WTC11 (cell line): ENCODE measurements around the gene CEACAM16. TPM values are rescaled to one million over a fixed set of nuclear protein-coding genes. Genes with fewer than 3 reads are reported as not detected.

Experiments
- ATAC-seq: fragments of 200-7000 bp; cut with Tn5 transposase; 2 replicates; pipeline ENCODE4 v1.10.0; 2021; ENCODE audit warnings: mild to moderate bottlenecking, moderate library complexity
- CTCF ChIA-PET: fragments of 300-600 bp; sonication (Branson Sonifier 250); formaldehyde crosslinking; loops from one replicate; lab custom pipeline; 2021; ENCODE audit warnings: antibody characterized with exemption; lab: Charles Lee
- POLR2A ChIA-PET: fragments of 350-600 bp; sonication (Branson Sonifier 250); formaldehyde crosslinking; loops from one replicate; lab custom pipeline; 2021; ENCODE audit warnings: antibody characterized with exemption; lab: Charles Lee
- DNase-seq: peaks from one replicate; pipeline ENCODE4 v3.0.0; 2021; ENCODE audit warnings: low spot score
- H3K27ac Mint-ChIP-seq: 2 replicates; pipeline ENCODE4 v1.8.0; 2021; ENCODE audit warnings: mixed read lengths
- H3K27me3 Mint-ChIP-seq: 2 replicates; pipeline ENCODE4 v1.8.0; 2021; ENCODE audit warnings: low read depth, mild to moderate bottlenecking, moderate library complexity, mixed read lengths
- H3K36me3 Mint-ChIP-seq: 2 replicates; pipeline ENCODE4 v1.8.0; 2021; ENCODE audit warnings: mixed read lengths
- H3K4me1 Mint-ChIP-seq: 2 replicates; pipeline ENCODE4 v1.8.0; 2022; ENCODE audit warnings: mixed read lengths
- H3K4me3 Mint-ChIP-seq: 2 replicates; pipeline ENCODE4 v1.8.0; 2021; ENCODE audit warnings: mild to moderate bottlenecking, moderate library complexity, mixed read lengths
- H3K9me3 Mint-ChIP-seq: 2 replicates; pipeline ENCODE4 v1.8.0; 2021; ENCODE audit warnings: mixed read lengths
- HMGA2 ChIP-seq: fragments of 250-450 bp; sonication (Bioruptor Pico); IDR thresholded peaks from 2 replicates; pipeline ENCODE4 v1.4.0; 2021; ENCODE audit warnings: mild to moderate bottlenecking, moderate library complexity
- JAZF1 ChIP-seq: fragments of 250-450 bp; sonication (Bioruptor Pico); IDR thresholded peaks from 2 replicates; pipeline ENCODE4 v1.9.0; 2021; ENCODE audit warnings: moderate library complexity, mild to moderate bottlenecking, inconsistent platforms
- NFATC4 ChIP-seq: fragments of 250-450 bp; sonication (Bioruptor Pico); IDR thresholded peaks from 2 replicates; pipeline ENCODE4 v1.9.0; 2021; ENCODE audit warnings: mild to moderate bottlenecking
- NFYB ChIP-seq: sonication (generic); formaldehyde crosslinking; conservative IDR thresholded peaks from 2 replicates; pipeline ENCODE4 v1.8.0; 2022; ENCODE audit warnings: low read depth, missing genetic modification reagents
- NR3C1 ChIP-seq: sonication (generic); formaldehyde crosslinking; conservative IDR thresholded peaks from 2 replicates; pipeline ENCODE4 v1.8.1; 2023; ENCODE audit warnings: low read depth, mild to moderate bottlenecking, missing genetic modification reagents
- OVOL2 ChIP-seq: fragments of 250-450 bp; sonication (Bioruptor Pico); IDR thresholded peaks from 2 replicates; pipeline ENCODE4 v1.9.0; 2021; ENCODE audit warnings: mild to moderate bottlenecking, borderline replicate concordance
- PRRX2 ChIP-seq: fragments of 250-450 bp; sonication (Bioruptor Pico); IDR thresholded peaks from 2 replicates; pipeline ENCODE4 v1.8.0; 2021; ENCODE audit warnings: mild to moderate bottlenecking
- SMAD4 ChIP-seq: sonication (generic); formaldehyde crosslinking; IDR thresholded peaks from 2 replicates; pipeline ENCODE4 v1.8.0; 2022; ENCODE audit warnings: mild to moderate bottlenecking, missing genetic modification reagents
- SOX15 ChIP-seq: fragments of 250-450 bp; sonication (Bioruptor Pico); IDR thresholded peaks from 2 replicates; pipeline ENCODE4 v1.9.0; 2021; ENCODE audit warnings: mild to moderate bottlenecking
- ZNF671 ChIP-seq: fragments of 250-450 bp; sonication (Bioruptor Pico); IDR thresholded peaks from 2 replicates; pipeline ENCODE4 v1.8.0; 2021; ENCODE audit warnings: mild to moderate bottlenecking
- total RNA-seq: library from RNA; stranded (reverse); gene quantifications from 3 replicates; pipeline ENCODE4 v1.2.3, GENCODE V29; 2021
- TF ChIP-seq, protein P1 (sequence below): sonication (generic); formaldehyde crosslinking; IDR thresholded peaks from 2 replicates; pipeline ENCODE4 v1.8.0; 2022; ENCODE audit warnings: missing genetic modification reagents
- TF ChIP-seq, protein P2 (sequence below): sonication (generic); formaldehyde crosslinking; IDR thresholded peaks from 2 replicates; pipeline ENCODE4 v1.8.1; 2023; ENCODE audit warnings: mild to moderate bottlenecking, missing genetic modification reagents
- TF ChIP-seq, protein P3 (sequence below): sonication (generic); formaldehyde crosslinking; IDR thresholded peaks from 2 replicates; pipeline ENCODE4 v1.8.0; 2022; ENCODE audit warnings: mild to moderate bottlenecking, missing genetic modification reagents
- TF ChIP-seq, protein P4 (sequence below): fragments of 200-600 bp; IDR thresholded peaks from 2 replicates; pipeline ENCODE4 v1.8.0; 2022; ENCODE audit warnings: antibody characterized with exemption
- TF ChIP-seq, protein P5 (sequence below): sonication (generic); formaldehyde crosslinking; IDR thresholded peaks from 2 replicates; pipeline ENCODE4 v1.8.1; 2023; ENCODE audit warnings: mild to moderate bottlenecking, missing genetic modification reagents
- TF ChIP-seq, protein P6 (sequence below): sonication (generic); formaldehyde crosslinking; IDR thresholded peaks from 2 replicates; pipeline ENCODE4 v1.8.1; 2022; ENCODE audit warnings: low read depth, mild to moderate bottlenecking, moderate library complexity, missing genetic modification reagents, borderline replicate concordance
- TF ChIP-seq, protein P7 (sequence below): sonication (generic); formaldehyde crosslinking; conservative IDR thresholded peaks from 2 replicates; pipeline ENCODE4 v1.8.1; 2023; ENCODE audit warnings: mild to moderate bottlenecking, low read depth, missing genetic modification reagents, moderate library complexity

CEACAM16 gene
- total RNA-seq, 1 experiment from 2014 or later = not detected

DNA sequence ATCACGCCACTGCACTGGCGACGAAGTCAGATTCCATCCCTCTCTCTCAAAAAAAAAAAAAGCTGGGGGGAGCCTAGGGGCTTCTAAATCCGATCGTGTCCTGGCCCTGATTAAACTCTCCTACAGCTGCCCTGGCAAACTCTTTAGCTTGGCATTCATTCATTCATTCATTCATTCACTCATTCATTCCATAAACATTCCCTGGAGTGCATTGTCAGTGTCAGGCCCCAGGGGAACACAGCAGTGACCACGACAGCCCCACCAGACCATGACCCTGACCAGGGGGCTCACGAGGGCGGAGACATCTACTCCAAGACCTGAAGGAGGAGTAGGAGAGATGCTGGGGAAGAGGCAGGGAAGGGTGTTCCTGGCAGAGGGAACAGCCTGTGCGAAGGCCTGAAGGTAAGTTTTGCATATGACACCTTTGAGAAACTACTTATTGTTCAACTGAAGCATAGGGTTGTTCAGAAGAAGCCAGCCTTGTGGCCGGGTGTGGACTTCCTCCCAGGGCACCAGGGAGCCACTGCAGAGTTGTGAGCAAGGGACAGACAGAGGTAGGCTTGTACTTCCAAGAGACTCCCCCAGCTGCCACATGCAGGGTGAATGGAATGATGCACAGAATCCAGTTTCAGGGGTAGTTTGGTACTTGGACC is 24.5 kb downstream of the CEACAM16 start:
- H3K4me3 Mint-ChIP-seq = no peak overlapping the region
- peaks cover 4% of the 10 kb centered on the region for H3K27me3 Mint-ChIP-seq
- CTCF ChIA-PET = interaction anchor here (0.5 to 15.6 kb wide), 74 partner anchors 9 to 402 kb away, joined by 3 to 548 read pairs (median 5); partner anchors contain the start of genes APOE, BCAM, BCL3 and CBLC
- no peak for TF ChIP-seq NFYB (CRISPR knock-in tag)
- TF ChIP-seq, protein P1, sequence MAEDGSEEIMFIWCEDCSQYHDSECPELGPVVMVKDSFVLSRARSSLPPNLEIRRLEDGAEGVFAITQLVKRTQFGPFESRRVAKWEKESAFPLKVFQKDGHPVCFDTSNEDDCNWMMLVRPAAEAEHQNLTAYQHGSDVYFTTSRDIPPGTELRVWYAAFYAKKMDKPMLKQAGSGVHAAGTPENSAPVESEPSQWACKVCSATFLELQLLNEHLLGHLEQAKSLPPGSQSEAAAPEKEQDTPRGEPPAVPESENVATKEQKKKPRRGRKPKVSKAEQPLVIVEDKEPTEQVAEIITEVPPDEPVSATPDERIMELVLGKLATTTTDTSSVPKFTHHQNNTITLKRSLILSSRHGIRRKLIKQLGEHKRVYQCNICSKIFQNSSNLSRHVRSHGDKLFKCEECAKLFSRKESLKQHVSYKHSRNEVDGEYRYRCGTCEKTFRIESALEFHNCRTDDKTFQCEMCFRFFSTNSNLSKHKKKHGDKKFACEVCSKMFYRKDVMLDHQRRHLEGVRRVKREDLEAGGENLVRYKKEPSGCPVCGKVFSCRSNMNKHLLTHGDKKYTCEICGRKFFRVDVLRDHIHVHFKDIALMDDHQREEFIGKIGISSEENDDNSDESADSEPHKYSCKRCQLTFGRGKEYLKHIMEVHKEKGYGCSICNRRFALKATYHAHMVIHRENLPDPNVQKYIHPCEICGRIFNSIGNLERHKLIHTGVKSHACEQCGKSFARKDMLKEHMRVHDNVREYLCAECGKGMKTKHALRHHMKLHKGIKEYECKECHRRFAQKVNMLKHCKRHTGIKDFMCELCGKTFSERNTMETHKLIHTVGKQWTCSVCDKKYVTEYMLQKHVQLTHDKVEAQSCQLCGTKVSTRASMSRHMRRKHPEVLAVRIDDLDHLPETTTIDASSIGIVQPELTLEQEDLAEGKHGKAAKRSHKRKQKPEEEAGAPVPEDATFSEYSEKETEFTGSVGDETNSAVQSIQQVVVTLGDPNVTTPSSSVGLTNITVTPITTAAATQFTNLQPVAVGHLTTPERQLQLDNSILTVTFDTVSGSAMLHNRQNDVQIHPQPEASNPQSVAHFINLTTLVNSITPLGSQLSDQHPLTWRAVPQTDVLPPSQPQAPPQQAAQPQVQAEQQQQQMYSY (CRISPR knock-in tag) = peak; percentile 58
- POLR2A ChIA-PET = interaction anchor here (0.5 to 2.0 kb wide), 6 partner anchors 44 to 140 kb away, joined by 3 to 11 read pairs (median 4); partner anchors contain the start of genes BCAM and NECTIN2
- ATAC-seq (no peak), DNase-seq (no peak)
- H3K4me1 Mint-ChIP-seq = peaks cover 27% of the 10 kb centered on the region
- H3K36me3 Mint-ChIP-seq = no peaks in the 10 kb centered on the region
- no peaks in the 10 kb centered on the region for H3K9me3 Mint-ChIP-seq
- no peak overlapping the region for H3K27ac Mint-ChIP-seq

DNA sequence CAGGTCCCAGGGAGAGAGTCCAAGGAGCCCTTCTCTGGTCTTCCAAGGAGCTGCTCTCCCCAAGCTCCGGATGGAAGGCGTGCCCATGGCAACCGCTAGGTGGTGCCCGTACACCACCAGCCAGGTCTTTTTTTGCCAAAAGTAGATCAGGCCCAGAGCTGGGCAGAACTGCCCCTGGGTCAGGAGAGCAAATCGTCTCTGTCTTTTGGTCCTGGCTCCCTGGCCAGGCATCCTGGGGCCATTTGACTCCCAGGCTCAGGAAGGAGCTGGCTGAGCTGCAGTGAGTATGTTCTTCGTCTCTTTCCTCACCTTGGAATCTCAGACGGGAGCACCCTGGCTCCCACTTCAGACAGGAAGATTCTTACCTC is 25.0 kb downstream of the CEACAM16 start:
- H3K36me3 Mint-ChIP-seq = no peaks in the 10 kb centered on the region
- peaks cover 4% of the 10 kb centered on the region for H3K27me3 Mint-ChIP-seq
- ChIA-PET POLR2A (interaction anchor here (0.6 to 2.0 kb wide), 5 partner anchors 43 to 122 kb away, joined by 3 to 11 read pairs (median 5); partner anchors contain the start of genes BCAM and NECTIN2), CTCF (interaction anchor here (0.5 to 15.6 kb wide), 71 partner anchors 9 to 401 kb away, joined by 3 to 548 read pairs (median 5); partner anchors contain the start of genes APOE, BCAM, BCL3 and CBLC)
- peaks cover 26% of the 10 kb centered on the region for H3K4me1 Mint-ChIP-seq
- H3K4me3 Mint-ChIP-seq = no peak overlapping the region
- DNase-seq (peak; percentile 89), ATAC-seq (peak; percentile 86)
- H3K27ac Mint-ChIP-seq = no peak overlapping the region
- TF ChIP-seq PRRX2 (CRISPR knock-in tag) (no peak), SOX15 (CRISPR knock-in tag) (no peak), SMAD4 (no peak)
- TF ChIP-seq, protein P2, sequence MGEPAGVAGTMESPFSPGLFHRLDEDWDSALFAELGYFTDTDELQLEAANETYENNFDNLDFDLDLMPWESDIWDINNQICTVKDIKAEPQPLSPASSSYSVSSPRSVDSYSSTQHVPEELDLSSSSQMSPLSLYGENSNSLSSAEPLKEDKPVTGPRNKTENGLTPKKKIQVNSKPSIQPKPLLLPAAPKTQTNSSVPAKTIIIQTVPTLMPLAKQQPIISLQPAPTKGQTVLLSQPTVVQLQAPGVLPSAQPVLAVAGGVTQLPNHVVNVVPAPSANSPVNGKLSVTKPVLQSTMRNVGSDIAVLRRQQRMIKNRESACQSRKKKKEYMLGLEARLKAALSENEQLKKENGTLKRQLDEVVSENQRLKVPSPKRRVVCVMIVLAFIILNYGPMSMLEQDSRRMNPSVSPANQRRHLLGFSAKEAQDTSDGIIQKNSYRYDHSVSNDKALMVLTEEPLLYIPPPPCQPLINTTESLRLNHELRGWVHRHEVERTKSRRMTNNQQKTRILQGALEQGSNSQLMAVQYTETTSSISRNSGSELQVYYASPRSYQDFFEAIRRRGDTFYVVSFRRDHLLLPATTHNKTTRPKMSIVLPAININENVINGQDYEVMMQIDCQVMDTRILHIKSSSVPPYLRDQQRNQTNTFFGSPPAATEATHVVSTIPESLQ (CRISPR knock-in tag) = no peak
- TF ChIP-seq, protein P3, sequence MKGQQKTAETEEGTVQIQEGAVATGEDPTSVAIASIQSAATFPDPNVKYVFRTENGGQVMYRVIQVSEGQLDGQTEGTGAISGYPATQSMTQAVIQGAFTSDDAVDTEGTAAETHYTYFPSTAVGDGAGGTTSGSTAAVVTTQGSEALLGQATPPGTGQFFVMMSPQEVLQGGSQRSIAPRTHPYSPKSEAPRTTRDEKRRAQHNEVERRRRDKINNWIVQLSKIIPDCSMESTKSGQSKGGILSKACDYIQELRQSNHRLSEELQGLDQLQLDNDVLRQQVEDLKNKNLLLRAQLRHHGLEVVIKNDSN (CRISPR knock-in tag) = no peak
- TF ChIP-seq, protein P4, sequence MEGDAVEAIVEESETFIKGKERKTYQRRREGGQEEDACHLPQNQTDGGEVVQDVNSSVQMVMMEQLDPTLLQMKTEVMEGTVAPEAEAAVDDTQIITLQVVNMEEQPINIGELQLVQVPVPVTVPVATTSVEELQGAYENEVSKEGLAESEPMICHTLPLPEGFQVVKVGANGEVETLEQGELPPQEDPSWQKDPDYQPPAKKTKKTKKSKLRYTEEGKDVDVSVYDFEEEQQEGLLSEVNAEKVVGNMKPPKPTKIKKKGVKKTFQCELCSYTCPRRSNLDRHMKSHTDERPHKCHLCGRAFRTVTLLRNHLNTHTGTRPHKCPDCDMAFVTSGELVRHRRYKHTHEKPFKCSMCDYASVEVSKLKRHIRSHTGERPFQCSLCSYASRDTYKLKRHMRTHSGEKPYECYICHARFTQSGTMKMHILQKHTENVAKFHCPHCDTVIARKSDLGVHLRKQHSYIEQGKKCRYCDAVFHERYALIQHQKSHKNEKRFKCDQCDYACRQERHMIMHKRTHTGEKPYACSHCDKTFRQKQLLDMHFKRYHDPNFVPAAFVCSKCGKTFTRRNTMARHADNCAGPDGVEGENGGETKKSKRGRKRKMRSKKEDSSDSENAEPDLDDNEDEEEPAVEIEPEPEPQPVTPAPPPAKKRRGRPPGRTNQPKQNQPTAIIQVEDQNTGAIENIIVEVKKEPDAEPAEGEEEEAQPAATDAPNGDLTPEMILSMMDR = peak; percentile 94
- TF ChIP-seq, protein P5, sequence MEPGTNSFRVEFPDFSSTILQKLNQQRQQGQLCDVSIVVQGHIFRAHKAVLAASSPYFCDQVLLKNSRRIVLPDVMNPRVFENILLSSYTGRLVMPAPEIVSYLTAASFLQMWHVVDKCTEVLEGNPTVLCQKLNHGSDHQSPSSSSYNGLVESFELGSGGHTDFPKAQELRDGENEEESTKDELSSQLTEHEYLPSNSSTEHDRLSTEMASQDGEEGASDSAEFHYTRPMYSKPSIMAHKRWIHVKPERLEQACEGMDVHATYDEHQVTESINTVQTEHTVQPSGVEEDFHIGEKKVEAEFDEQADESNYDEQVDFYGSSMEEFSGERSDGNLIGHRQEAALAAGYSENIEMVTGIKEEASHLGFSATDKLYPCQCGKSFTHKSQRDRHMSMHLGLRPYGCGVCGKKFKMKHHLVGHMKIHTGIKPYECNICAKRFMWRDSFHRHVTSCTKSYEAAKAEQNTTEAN (CRISPR knock-in tag) = no peak
- TF ChIP-seq, all 79 proteins: peak for 1
- H3K9me3 Mint-ChIP-seq = no peaks in the 10 kb centered on the region

DNA sequence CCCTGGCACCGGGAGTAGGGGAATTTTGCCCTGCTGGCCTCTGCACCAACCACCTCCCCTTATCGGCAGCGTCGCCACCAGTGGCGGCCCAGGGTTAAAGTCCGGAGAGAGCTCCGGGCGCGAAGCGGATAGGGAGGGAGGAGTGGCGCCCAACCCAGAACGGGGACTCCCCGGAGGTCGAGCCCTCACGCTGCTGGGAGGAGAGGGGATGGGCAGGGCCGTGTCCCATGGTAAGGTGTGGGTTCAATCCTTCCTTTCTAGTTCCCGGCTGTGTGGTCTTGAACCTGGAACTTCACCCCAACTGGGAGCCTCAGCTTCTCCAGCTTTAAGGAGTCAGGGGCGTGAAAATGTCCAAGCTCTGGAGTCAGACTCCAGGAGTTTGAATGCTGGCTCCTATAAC is 26.3 kb downstream of the CEACAM16 start:
- no peaks in the 10 kb centered on the region for H3K36me3 Mint-ChIP-seq
- peaks cover 19% of the 10 kb centered on the region for H3K4me1 Mint-ChIP-seq
- ChIA-PET CTCF (interaction anchor here (0.6 to 15.6 kb wide), 20 partner anchors 9 to 314 kb away, joined by 3 to 548 read pairs (median 10); partner anchors contain the start of genes CBLC and CLASRP), POLR2A (no interaction called here)
- DNase-seq = no peak
- peak; percentile 33; the same call in 1 of the 2 replicates for ATAC-seq
- H3K4me3 Mint-ChIP-seq = no peak overlapping the region
- H3K9me3 Mint-ChIP-seq = no peaks in the 10 kb centered on the region
- peaks cover 4% of the 10 kb centered on the region for H3K27me3 Mint-ChIP-seq
- H3K27ac Mint-ChIP-seq = no peak overlapping the region
- TF ChIP-seq PRRX2 (CRISPR knock-in tag) (no peak), OVOL2 (no peak), NR3C1 (CRISPR knock-in tag) (no peak), SOX15 (CRISPR knock-in tag) (no peak), NFATC4 (CRISPR knock-in tag) (no peak), HMGA2 (CRISPR knock-in tag) (no peak), ZNF671 (no peak), JAZF1 (CRISPR knock-in tag) (no peak)
- TF ChIP-seq, protein P6, sequence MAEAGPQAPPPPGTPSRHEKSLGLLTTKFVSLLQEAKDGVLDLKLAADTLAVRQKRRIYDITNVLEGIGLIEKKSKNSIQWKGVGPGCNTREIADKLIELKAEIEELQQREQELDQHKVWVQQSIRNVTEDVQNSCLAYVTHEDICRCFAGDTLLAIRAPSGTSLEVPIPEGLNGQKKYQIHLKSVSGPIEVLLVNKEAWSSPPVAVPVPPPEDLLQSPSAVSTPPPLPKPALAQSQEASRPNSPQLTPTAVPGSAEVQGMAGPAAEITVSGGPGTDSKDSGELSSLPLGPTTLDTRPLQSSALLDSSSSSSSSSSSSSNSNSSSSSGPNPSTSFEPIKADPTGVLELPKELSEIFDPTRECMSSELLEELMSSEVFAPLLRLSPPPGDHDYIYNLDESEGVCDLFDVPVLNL (CRISPR knock-in tag) = no peak
- TF ChIP-seq, protein P7, sequence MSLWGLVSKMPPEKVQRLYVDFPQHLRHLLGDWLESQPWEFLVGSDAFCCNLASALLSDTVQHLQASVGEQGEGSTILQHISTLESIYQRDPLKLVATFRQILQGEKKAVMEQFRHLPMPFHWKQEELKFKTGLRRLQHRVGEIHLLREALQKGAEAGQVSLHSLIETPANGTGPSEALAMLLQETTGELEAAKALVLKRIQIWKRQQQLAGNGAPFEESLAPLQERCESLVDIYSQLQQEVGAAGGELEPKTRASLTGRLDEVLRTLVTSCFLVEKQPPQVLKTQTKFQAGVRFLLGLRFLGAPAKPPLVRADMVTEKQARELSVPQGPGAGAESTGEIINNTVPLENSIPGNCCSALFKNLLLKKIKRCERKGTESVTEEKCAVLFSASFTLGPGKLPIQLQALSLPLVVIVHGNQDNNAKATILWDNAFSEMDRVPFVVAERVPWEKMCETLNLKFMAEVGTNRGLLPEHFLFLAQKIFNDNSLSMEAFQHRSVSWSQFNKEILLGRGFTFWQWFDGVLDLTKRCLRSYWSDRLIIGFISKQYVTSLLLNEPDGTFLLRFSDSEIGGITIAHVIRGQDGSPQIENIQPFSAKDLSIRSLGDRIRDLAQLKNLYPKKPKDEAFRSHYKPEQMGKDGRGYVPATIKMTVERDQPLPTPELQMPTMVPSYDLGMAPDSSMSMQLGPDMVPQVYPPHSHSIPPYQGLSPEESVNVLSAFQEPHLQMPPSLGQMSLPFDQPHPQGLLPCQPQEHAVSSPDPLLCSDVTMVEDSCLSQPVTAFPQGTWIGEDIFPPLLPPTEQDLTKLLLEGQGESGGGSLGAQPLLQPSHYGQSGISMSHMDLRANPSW (CRISPR knock-in tag) = no peak
